Right lobe of liver (tissue), 4 donors: ENCODE measurements around the gene ZNF714.

Experiments
- POLR2A ChIP-seq: fragments of 450-650 bp; IDR thresholded peaks from one replicate; pipeline ENCODE4 v1.6.1; 2017; ENCODE audit warnings: antibody characterized with exemption, mild to moderate bottlenecking
- TF ChIP-seq, protein P1 (sequence below), 4 donors: fragments of 200-600 bp in 3 of 4; fragments of 450-650 bp in 1 of 4; IDR thresholded peaks; one replicate each; pipeline versions ENCODE4 v1.5.1 to v1.8.0; 2016 to 2022; ENCODE audit warnings: antibody characterized with exemption in 4 of 4, mild to moderate bottlenecking in 2 of 4
- donor health status: DM: no; HTN: no; CAD: no.
- donor health status: DM: no; HTN: no; CAD: no.
- donor health status: DM: no; HTN: yes; CAD: no.

DNA sequence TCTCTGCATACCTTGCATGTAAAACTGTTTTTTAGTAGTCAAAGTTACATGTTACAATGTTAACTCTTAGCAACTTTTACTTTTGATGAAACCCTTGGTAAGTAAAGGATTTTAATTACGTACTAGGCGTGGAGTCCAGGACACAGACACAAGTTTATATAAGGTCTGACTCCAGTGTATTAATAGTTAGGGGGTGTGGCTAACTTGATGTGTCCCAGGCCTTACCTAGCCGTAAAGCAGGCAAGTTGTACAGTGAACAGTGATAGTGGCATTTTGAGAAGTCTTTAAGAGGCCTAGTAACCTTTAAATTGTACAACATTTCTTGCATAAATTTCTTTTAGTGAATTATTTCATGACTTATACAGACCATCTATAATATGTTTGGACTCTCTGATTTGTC, 5.9 kb downstream of the ZNF714 start:
- TF ChIP-seq, protein P1, sequence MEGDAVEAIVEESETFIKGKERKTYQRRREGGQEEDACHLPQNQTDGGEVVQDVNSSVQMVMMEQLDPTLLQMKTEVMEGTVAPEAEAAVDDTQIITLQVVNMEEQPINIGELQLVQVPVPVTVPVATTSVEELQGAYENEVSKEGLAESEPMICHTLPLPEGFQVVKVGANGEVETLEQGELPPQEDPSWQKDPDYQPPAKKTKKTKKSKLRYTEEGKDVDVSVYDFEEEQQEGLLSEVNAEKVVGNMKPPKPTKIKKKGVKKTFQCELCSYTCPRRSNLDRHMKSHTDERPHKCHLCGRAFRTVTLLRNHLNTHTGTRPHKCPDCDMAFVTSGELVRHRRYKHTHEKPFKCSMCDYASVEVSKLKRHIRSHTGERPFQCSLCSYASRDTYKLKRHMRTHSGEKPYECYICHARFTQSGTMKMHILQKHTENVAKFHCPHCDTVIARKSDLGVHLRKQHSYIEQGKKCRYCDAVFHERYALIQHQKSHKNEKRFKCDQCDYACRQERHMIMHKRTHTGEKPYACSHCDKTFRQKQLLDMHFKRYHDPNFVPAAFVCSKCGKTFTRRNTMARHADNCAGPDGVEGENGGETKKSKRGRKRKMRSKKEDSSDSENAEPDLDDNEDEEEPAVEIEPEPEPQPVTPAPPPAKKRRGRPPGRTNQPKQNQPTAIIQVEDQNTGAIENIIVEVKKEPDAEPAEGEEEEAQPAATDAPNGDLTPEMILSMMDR (IDR thresholded peaks at IDR 0.05): no peak
- no peak for TF ChIP-seq POLR2A
